Stimulated activated CD8-positive, alpha-beta memory T cell treated with anti-CD3 and anti-CD28 coated beads, Interleukin-12 subunit alpha, Interleukin-12 subunit beta, amount 100 ng/mL, for 24 hours (primary cell): ENCODE results near the gene TNFRSF1B.
A peak's percentile ranks its signal among the peaks of the same experiment; 100 is the strongest.

Experiments
- DNase-seq: peaks from one replicate; pipeline ENCODE4 v3.0.0-alpha.2; 2020; ENCODE audit errors: extremely low read depth

The TNFRSF1B gene

GRCh38 chr1:12158357-12159092 is 8.3 kb upstream of the TNFRSF1B start:
- DNase-seq, result no peak

GRCh38 chr1:12159816-12160215 is 7.0 kb upstream of the TNFRSF1B start:
- no peak for DNase-seq

GRCh38 chr1:12161324-12161661 is 5.5 kb upstream of the TNFRSF1B start:
- no peak for DNase-seq

GRCh38 chr1:12161662-12162458 is 4.9 kb upstream of the TNFRSF1B start:
- DNase-seq, result peak; percentile 52

- no peak for DNase-seq
Measured at GRCh38 chr1:12162459-12163137, 4.2 kb upstream of the TNFRSF1B start.

- no peak for DNase-seq
Measured at GRCh38 chr1:12163210-12163609, 3.6 kb upstream of the TNFRSF1B start.

GRCh38 chr1:12164210-12164609 is 2.6 kb upstream of the TNFRSF1B start:
- no peak for DNase-seq

- no peak for DNase-seq
Measured at GRCh38 chr1:12165342-12165741, 1.4 kb upstream of the TNFRSF1B start.

- DNase-seq, result no peak
Measured at GRCh38 chr1:12167493-12168429, 970 bp downstream of the TNFRSF1B start.

GRCh38 chr1:12168451-12169160 is 1.8 kb downstream of the TNFRSF1B start:
- no peak for DNase-seq

- DNase-seq, result no peak
Measured at GRCh38 chr1:12169442-12170135, 2.8 kb downstream of the TNFRSF1B start.

GRCh38 chr1:12170263-12170671 is 3.5 kb downstream of the TNFRSF1B start:
- no peak for DNase-seq

GRCh38 chr1:12171206-12172041 is 4.6 kb downstream of the TNFRSF1B start:
- DNase-seq, result no peak

GRCh38 chr1:12172042-12172851 is 5.5 kb downstream of the TNFRSF1B start:
- no peak for DNase-seq

- DNase-seq, result no peak
Measured at GRCh38 chr1:12173041-12173509, 6.3 kb downstream of the TNFRSF1B start.

GRCh38 chr1:12173631-12174121 is 6.9 kb downstream of the TNFRSF1B start:
- peak; percentile 73 for DNase-seq

- DNase-seq, result no peak
Measured at GRCh38 chr1:12174924-12175810, 8.4 kb downstream of the TNFRSF1B start.
